ENCODE results near the gene MRPL16. TPM values are rescaled to one million over a fixed set of nuclear protein-coding genes. Genes with fewer than 3 reads are reported as not detected.
"Not testable (repeated sequence)": the region's sequence is repeated elsewhere in the genome, so short reads cannot be mapped to it uniquely, and the experiment has no call there.

MRPL16 gene
- total RNA-seq, 4 donors from 2014 or later = 47.9 to 58.6 (median 52.1) TPM

DNA sequence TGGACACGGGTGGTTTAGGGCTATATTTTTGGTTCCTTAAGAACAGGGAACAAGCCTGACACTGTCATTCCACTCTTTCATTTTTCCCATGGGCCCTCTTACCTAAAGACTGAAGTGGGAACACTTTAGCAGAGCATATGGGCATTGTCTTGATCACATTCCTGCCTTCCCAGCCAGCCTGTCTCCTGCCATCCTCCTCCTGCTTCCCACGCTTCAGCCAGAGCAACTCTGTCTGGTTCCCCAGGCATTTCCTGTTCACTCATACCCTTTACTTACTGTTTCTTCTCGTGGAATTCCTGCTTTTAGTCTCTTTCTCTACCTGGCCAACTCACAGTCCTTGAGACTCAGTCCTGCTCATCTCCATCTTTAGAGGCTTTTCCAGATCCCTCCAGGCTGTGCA lies 22.8 kb downstream of the MRPL16 start:
- no peak for DNase-seq (ENCODE audit: extremely low spot score)
- 49% methylated on average over 3 of the region's 3 CpGs for WGBS
- Histone ChIP-seq H3K4me1 (peaks cover 0 to 16% (median 10%) of the 10 kb centered on the region in 4 donors), H3K9me3 (no peaks in the 10 kb centered on the region), H3K4me3 (no peak overlapping the region), H3K27me3 (no peaks in the 10 kb centered on the region), H3K36me3 (peaks cover 23 to 61% (median 44%) of the 10 kb centered on the region in 4 donors), H3K27ac (replicated peaks in 1 of 4) (no peak overlapping the region)
- TF ChIP-seq EP300 (IDR thresholded peaks at IDR 0.05) = no peak
- TF ChIP-seq POLR2AphosphoS5 (IDR thresholded peaks at IDR 0.05) = no peak
- no peak for TF ChIP-seq POLR2A (IDR thresholded peaks at IDR 0.05; ENCODE audit: low read depth)
- TF ChIP-seq, protein P1, sequence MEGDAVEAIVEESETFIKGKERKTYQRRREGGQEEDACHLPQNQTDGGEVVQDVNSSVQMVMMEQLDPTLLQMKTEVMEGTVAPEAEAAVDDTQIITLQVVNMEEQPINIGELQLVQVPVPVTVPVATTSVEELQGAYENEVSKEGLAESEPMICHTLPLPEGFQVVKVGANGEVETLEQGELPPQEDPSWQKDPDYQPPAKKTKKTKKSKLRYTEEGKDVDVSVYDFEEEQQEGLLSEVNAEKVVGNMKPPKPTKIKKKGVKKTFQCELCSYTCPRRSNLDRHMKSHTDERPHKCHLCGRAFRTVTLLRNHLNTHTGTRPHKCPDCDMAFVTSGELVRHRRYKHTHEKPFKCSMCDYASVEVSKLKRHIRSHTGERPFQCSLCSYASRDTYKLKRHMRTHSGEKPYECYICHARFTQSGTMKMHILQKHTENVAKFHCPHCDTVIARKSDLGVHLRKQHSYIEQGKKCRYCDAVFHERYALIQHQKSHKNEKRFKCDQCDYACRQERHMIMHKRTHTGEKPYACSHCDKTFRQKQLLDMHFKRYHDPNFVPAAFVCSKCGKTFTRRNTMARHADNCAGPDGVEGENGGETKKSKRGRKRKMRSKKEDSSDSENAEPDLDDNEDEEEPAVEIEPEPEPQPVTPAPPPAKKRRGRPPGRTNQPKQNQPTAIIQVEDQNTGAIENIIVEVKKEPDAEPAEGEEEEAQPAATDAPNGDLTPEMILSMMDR (IDR thresholded peaks at IDR 0.05) = no peak
- intact Hi-C loops (cut with DNase I) = no loop called here

DNA sequence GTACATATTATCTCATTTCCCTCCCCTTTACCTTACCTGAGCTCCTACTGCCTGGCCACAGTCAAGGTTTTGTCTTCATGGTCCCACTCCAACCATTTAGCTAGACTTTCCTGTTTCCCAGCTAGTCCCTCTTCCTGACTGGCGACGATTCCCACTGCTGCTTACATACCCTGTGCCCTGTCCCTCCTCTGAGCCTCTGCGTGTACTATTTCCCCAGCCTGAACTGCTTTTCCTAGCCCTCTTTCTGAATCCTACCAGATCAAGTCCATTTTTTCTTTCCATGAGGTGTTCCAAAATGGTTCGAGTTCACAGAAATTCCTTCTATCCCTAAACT lies 23.4 kb downstream of the MRPL16 start:
- no peak for DNase-seq (ENCODE audit: extremely low spot score)
- no peaks in the 10 kb centered on the region for H3K9me3 ChIP-seq
- intact Hi-C loops (cut with DNase I) = no loop called here
- no peak overlapping the region for H3K4me3 ChIP-seq
- no peak overlapping the region for H3K27ac ChIP-seq (replicated peaks in 1 of 4)
- peaks cover 0 to 16% (median 10%) of the 10 kb centered on the region in 4 donors for H3K4me1 ChIP-seq
- H3K27me3 ChIP-seq = no peaks in the 10 kb centered on the region
- peaks cover 18 to 55% (median 38%) of the 10 kb centered on the region in 4 donors for H3K36me3 ChIP-seq
- 83% methylated on average over 4 of the region's 4 CpGs for WGBS
- no peak for TF ChIP-seq POLR2AphosphoS5 (IDR thresholded peaks at IDR 0.05)
- TF ChIP-seq, protein P1 (IDR thresholded peaks at IDR 0.05) = no peak
- no peak for TF ChIP-seq POLR2A (IDR thresholded peaks at IDR 0.05; ENCODE audit: low read depth)
- TF ChIP-seq EP300 (IDR thresholded peaks at IDR 0.05) = no peak

DNA sequence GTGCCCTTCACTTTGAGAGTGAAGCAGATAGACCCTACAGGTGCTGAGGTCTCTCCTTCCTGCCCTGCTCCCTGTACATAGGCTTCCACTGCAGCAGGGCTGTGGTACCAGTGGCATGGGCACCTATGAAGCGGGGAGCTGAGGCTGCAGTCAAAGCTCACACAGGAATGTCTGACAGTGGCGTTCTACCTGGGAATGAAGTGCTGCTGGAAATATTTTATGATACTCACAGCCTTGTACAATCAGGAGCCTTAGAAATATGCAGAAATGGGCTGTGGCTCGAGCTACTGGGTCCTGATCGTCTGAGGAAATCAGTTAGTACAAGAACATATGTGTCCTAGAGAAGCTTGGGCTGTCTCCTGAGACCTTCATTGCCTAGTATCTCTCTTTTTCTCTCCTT lies 24.8 kb downstream of the MRPL16 start:
- H3K36me3 ChIP-seq = peaks cover 15 to 43% (median 25%) of the 10 kb centered on the region in 4 donors
- no peak overlapping the region for H3K27ac ChIP-seq (replicated peaks in 1 of 4)
- peaks cover 0 to 16% (median 10%) of the 10 kb centered on the region in 4 donors for H3K4me1 ChIP-seq
- TF ChIP-seq POLR2A (IDR thresholded peaks at IDR 0.05; ENCODE audit: low read depth) (no peak), EP300 (IDR thresholded peaks at IDR 0.05) (no peak), POLR2AphosphoS5 (IDR thresholded peaks at IDR 0.05) (no peak)
- TF ChIP-seq, protein P1 (IDR thresholded peaks at IDR 0.05) = no peak
- intact Hi-C loops (cut with DNase I) = no loop called here
- WGBS = 87% methylated on average over 4 of the region's 4 CpGs
- DNase-seq (ENCODE audit: extremely low spot score) = no peak
- H3K27me3 ChIP-seq = no peaks in the 10 kb centered on the region
- no peak overlapping the region for H3K4me3 ChIP-seq
- H3K9me3 ChIP-seq = no peaks in the 10 kb centered on the region

DNA sequence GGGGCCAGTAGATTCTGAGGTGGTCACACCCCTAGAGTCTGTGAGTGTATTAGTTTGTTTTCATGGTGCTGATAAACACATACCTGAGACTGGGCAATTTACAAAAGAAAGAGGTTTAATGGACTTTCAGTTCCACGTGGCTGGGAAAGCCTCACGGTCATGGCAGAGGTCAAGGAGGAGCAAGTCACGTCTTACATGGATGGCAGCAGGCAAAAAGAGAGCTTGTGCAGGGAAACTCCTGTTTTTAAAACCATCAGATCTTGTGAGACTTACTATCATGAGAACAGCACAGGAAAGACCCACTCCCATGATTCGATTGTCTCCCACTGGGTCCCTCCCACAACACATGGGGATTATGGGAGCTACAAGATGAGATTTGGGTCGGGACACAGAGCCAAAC lies 26.1 kb downstream of the MRPL16 start:
- H3K9me3 ChIP-seq; H3K27me3 ChIP-seq; H3K27ac ChIP-seq (replicated peaks in 1 of 4); intact Hi-C loops (cut with DNase I); DNase-seq (ENCODE audit: extremely low spot score); H3K4me3 ChIP-seq: not testable (repeated sequence)
- WGBS = 89% methylated on average over 5 of the region's 5 CpGs
- Histone ChIP-seq H3K36me3 (peaks cover 8 to 38% (median 18%) of the 10 kb centered on the region in 4 donors), H3K4me1 (peaks cover 0 to 16% (median 10%) of the 10 kb centered on the region in 4 donors)

DNA sequence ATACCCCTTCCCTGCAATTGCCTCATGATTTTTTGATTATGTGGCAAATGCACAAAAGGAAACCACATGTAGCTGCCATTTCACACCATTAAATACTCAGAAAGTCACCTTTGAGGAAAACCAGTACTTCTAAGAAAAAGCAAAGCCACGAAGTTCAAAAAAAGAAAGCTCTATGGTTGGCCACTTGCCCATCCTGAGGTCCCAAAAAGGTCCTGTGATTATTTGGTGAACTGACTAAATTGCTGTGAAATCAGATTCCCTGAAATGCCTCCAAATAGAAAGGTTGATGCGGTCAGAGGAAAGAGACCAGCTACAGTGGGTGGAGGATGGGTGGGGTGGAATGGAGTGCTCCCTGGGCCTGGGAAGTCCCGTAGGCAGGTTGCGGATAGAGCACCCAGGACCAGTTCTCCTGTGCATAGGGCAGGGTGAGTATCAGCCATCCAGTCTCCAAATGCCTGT lies 26.9 kb downstream of the MRPL16 start:
- intact Hi-C loops (cut with DNase I) = no loop called here
- Histone ChIP-seq H3K27ac (replicated peaks in 1 of 4) (no peak overlapping the region), H3K27me3 (no peaks in the 10 kb centered on the region), H3K4me1 (peaks cover 0 to 16% (median 10%) of the 10 kb centered on the region in 4 donors), H3K36me3 (peaks cover 2 to 33% (median 16%) of the 10 kb centered on the region in 4 donors), H3K9me3 (no peaks in the 10 kb centered on the region), H3K4me3 (no peak overlapping the region)
- TF ChIP-seq POLR2AphosphoS5 (IDR thresholded peaks at IDR 0.05) (no peak), EP300 (IDR thresholded peaks at IDR 0.05) (no peak), POLR2A (IDR thresholded peaks at IDR 0.05; ENCODE audit: low read depth) (no peak)
- TF ChIP-seq, protein P1 (IDR thresholded peaks at IDR 0.05) = no peak
- WGBS = 67% methylated on average over 4 of the region's 4 CpGs
- no peak for DNase-seq (ENCODE audit: extremely low spot score)

Data from esophagus muscularis mucosa (tissue), 4 donors.